OCI-LY1 (cell line): ENCODE data around the gene POU3F2.

Experiments used
- H2AFZ ChIP-seq: fragments of 200-600 bp; sonication (generic), shearing (Covaris generic); 2 replicates; pipeline ENCODE4 v1.6.0; 2014; ENCODE audit warnings: antibody characterized with exemption, mild to moderate bottlenecking, low read length
- H3F3A ChIP-seq: fragments of 200-600 bp; sonication (generic), shearing (Covaris generic); 2 replicates; pipeline ENCODE4 v1.6.0; 2014; ENCODE audit warnings: mild to moderate bottlenecking, antibody characterized with exemption, low read length, moderate library complexity; ENCODE audit not compliant: insufficient read depth
- H3K27ac ChIP-seq: fragments of 200-600 bp; sonication (generic); 2 replicates; pipeline ENCODE4 v1.5.1; 2014; ENCODE audit warnings: low read length, mixed run types, mild to moderate bottlenecking, low read depth; ENCODE audit not compliant: poor library complexity, severe bottlenecking
- H3K27me3 ChIP-seq: fragments of 200-600 bp; sonication (generic); 2 replicates; pipeline ENCODE4 v1.6.0; 2014; ENCODE audit warnings: antibody characterized with exemption, mild to moderate bottlenecking, low read length, moderate library complexity; ENCODE audit not compliant: insufficient read depth
- H3K36me3 ChIP-seq: fragments of 200-600 bp; sonication (generic); 2 replicates; pipeline ENCODE4 v1.6.1; 2014; ENCODE audit warnings: mild to moderate bottlenecking, antibody characterized with exemption, low read length, moderate library complexity, mixed read lengths; ENCODE audit not compliant: insufficient read depth
- H3K4me1 ChIP-seq: fragments of 200-600 bp; sonication (generic); 2 replicates; pipeline ENCODE4 v1.5.1; 2014; ENCODE audit warnings: mild to moderate bottlenecking, low read length, moderate library complexity; ENCODE audit not compliant: insufficient read depth, severe bottlenecking
- H3K4me2 ChIP-seq: fragments of 200-600 bp; sonication (generic), shearing (Covaris generic); 2 replicates; pipeline ENCODE4 v1.6.1; 2014; ENCODE audit warnings: low read length
- H3K4me3 ChIP-seq: fragments of 200-600 bp; sonication (generic); 2 replicates; pipeline ENCODE4 v1.5.1; 2014; ENCODE audit warnings: low read length, low read depth, mild to moderate bottlenecking, mixed read lengths; ENCODE audit not compliant: poor library complexity, severe bottlenecking
- H3K79me2 ChIP-seq: fragments of 200-600 bp; shearing (Covaris generic); 2 replicates; pipeline ENCODE4 v1.6.1; 2016; ENCODE audit warnings: mixed run types, low read length, mixed read lengths; ENCODE audit not compliant: insufficient read depth
- H3K9ac ChIP-seq: fragments of 200-600 bp; sonication (generic), shearing (Covaris generic); 2 replicates; pipeline ENCODE4 v1.6.1; 2014; ENCODE audit warnings: mild to moderate bottlenecking, low read length, mixed read lengths
- H3K9me2 ChIP-seq: fragments of 200-600 bp; sonication (generic), shearing (Covaris generic); 2 replicates; pipeline ENCODE4 v1.6.1; 2014; ENCODE audit warnings: low read depth, mild to moderate bottlenecking, low read length, mixed read lengths
- H3K9me3 ChIP-seq: fragments of 200-600 bp; shearing (Covaris generic); 2 replicates; pipeline ENCODE4 v1.6.1; 2014; ENCODE audit warnings: low read length, mixed read lengths
- H4K20me1 ChIP-seq: fragments of 200-600 bp; sonication (generic), shearing (Covaris generic); 2 replicates; pipeline ENCODE4 v1.6.0; 2016; ENCODE audit warnings: mild to moderate bottlenecking, low read length; ENCODE audit not compliant: insufficient read depth
- EZH2 ChIP-seq: fragments of 200-600 bp; sonication (generic), shearing (Covaris generic); IDR thresholded peaks from 2 replicates; pipeline ENCODE4 v1.8.0; 2017; ENCODE audit warnings: borderline replicate concordance, mixed run types, mild to moderate bottlenecking, antibody characterized with exemption, low read length, moderate library complexity, mixed read lengths
- TF ChIP-seq, protein P1 (sequence below): fragments of 200-600 bp; sonication (generic), shearing (Covaris generic); IDR thresholded peaks from 2 replicates; pipeline ENCODE4 v1.5.1; 2017; ENCODE audit warnings: mild to moderate bottlenecking, antibody characterized with exemption, low read length, moderate library complexity, mixed read lengths

POU3F2 gene

DNA sequence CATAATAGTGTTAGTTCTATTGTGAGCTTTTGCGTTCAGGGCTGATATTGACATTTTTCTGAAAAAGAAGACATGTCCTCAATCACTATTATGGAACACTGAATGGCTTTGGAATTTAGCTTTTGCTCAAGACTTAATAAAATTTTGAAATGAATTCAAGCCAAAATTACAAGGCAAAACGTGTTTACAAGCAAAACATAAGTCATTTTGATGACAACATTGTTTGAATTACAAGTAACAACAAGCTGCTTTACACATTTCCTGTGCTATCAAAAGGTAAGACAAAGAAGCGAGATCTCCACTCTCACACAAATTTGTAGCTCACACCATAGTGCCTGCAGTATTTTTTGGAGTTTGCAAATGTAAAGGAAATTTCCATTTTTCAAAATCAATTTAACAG lies 37.4 kb downstream of the POU3F2 start:
- Histone ChIP-seq H3K27ac (no peak overlapping the region), H3K4me2 (no peak overlapping the region), H3K9ac (no peak overlapping the region), H3F3A (no peaks in the 10 kb centered on the region), H3K79me2 (no peaks in the 10 kb centered on the region), H3K9me2 (no peaks in the 10 kb centered on the region), H3K9me3 (no peaks in the 10 kb centered on the region), H3K4me3 (no peak overlapping the region), H2AFZ (no peak overlapping the region), H4K20me1 (no peaks in the 10 kb centered on the region), H3K36me3 (peaks cover 30% of the 10 kb centered on the region), H3K27me3 (no peaks in the 10 kb centered on the region), H3K4me1 (no peaks in the 10 kb centered on the region)
- TF ChIP-seq, protein P1, sequence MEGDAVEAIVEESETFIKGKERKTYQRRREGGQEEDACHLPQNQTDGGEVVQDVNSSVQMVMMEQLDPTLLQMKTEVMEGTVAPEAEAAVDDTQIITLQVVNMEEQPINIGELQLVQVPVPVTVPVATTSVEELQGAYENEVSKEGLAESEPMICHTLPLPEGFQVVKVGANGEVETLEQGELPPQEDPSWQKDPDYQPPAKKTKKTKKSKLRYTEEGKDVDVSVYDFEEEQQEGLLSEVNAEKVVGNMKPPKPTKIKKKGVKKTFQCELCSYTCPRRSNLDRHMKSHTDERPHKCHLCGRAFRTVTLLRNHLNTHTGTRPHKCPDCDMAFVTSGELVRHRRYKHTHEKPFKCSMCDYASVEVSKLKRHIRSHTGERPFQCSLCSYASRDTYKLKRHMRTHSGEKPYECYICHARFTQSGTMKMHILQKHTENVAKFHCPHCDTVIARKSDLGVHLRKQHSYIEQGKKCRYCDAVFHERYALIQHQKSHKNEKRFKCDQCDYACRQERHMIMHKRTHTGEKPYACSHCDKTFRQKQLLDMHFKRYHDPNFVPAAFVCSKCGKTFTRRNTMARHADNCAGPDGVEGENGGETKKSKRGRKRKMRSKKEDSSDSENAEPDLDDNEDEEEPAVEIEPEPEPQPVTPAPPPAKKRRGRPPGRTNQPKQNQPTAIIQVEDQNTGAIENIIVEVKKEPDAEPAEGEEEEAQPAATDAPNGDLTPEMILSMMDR: no peak
- TF ChIP-seq EZH2: no peak

DNA sequence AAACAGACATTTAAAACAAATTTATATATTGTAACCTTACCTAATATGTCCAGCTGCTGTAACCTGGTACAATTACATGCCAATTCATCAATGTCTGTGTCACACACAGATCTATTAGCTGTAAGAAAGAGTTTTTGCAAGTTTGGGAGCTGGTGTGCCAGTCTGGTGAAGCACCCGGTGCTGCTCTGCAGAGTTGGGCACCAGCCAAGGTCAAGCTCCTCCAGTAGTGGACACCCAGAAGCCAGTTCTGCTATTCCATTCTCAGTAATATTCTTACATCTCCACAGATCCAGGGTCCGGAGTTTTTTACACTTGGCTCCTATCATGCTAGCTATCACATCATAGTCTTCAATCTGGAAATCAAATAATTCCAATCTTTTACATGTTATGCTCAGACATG lies 41.0 kb downstream of the POU3F2 start:
- no peak overlapping the region for H3K9ac ChIP-seq
- no peaks in the 10 kb centered on the region for H3F3A ChIP-seq
- no peaks in the 10 kb centered on the region for H3K4me1 ChIP-seq
- H3K27me3 ChIP-seq: no peaks in the 10 kb centered on the region
- no peaks in the 10 kb centered on the region for H3K9me2 ChIP-seq
- H3K36me3 ChIP-seq: peaks cover 39% of the 10 kb centered on the region
- no peak overlapping the region for H3K4me2 ChIP-seq
- H4K20me1 ChIP-seq: no peaks in the 10 kb centered on the region
- no peak overlapping the region for H3K4me3 ChIP-seq
- no peak overlapping the region for H2AFZ ChIP-seq
- H3K9me3 ChIP-seq: no peaks in the 10 kb centered on the region
- TF ChIP-seq, protein P1: no peak
- no peak for TF ChIP-seq EZH2
- no peaks in the 10 kb centered on the region for H3K79me2 ChIP-seq
- no peak overlapping the region for H3K27ac ChIP-seq

DNA sequence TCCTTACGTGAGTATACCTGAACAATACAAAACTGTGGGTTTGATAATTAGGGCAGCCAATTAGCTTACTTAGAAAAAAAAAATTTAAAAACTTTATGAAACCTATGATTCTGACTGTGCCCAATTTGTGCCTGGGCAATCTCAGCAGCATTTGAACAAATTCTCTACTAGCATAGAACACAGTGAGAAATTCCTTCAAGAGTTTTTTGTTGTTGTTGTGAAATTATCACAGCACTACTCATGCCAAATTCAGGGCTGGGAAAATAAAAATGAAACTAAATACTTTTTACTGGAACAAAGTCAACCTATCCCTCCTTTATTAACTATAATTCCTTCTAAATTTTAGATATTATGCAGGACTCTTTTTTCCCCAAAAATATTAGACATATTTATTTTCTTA lies 42.9 kb downstream of the POU3F2 start:
- Histone ChIP-seq H2AFZ (no peak overlapping the region), H3K4me3 (no peak overlapping the region), H3K9me2 (no peaks in the 10 kb centered on the region), H3K36me3 (peaks cover 27% of the 10 kb centered on the region), H3K79me2 (no peaks in the 10 kb centered on the region), H4K20me1 (no peaks in the 10 kb centered on the region), H3K27me3 (no peaks in the 10 kb centered on the region), H3K9ac (no peak overlapping the region), H3K27ac (no peak overlapping the region), H3F3A (no peaks in the 10 kb centered on the region), H3K4me2 (no peak overlapping the region), H3K9me3 (no peaks in the 10 kb centered on the region), H3K4me1 (no peaks in the 10 kb centered on the region)
- no peak for TF ChIP-seq EZH2
- TF ChIP-seq, protein P1: no peak
